Prostate gland (tissue), 2 donors: Measurements from ENCODE around the gene NPHS1. TPM values are rescaled to one million over a fixed set of nuclear protein-coding genes. Genes with fewer than 3 reads are reported as not detected.
"Not testable (repeated sequence)": the region's sequence is repeated elsewhere in the genome, so short reads cannot be mapped to it uniquely, and the experiment has no call there.

Experiments
- DNase-seq: peaks from one replicate; pipeline ENCODE4 v3.0.0-alpha.2; 2019; ENCODE audit warnings: low spot score
- H3K27ac ChIP-seq, 2 donors: fragments of 200-600 bp; sonication (generic); 2 replicates each; pipeline ENCODE4 v1.5.1; 2017 to 2019
- H3K27me3 ChIP-seq: fragments of 200-600 bp; sonication (generic); replicated peaks from 2 replicates; pipeline ENCODE4 v1.5.1; 2019; ENCODE audit not compliant: insufficient read depth
- H3K36me3 ChIP-seq, 2 donors: fragments of 200-600 bp; sonication (generic); 1 replicate in 1 of 2; 2 replicates in 1 of 2; pipeline versions ENCODE4 v1.5.1 to v1.8.1; 2017 to 2019
- H3K4me1 ChIP-seq: fragments of 200-600 bp; sonication (generic); replicated peaks from 2 replicates; pipeline ENCODE4 v1.5.1; 2019
- H3K4me3 ChIP-seq, 2 donors: fragments of 200-600 bp; sonication (generic); 2 replicates each; pipeline ENCODE4 v1.5.1; 2017 to 2019
- H3K9me3 ChIP-seq: fragments of 200-600 bp; sonication (generic); 2 replicates; pipeline ENCODE4 v1.5.1; 2017
- POLR2A ChIP-seq: fragments of 450-650 bp; IDR thresholded peaks from one replicate; pipeline ENCODE4 v1.6.1; 2016; ENCODE audit warnings: antibody characterized with exemption, mild to moderate bottlenecking
- POLR2AphosphoS5 ChIP-seq: sonication (generic); formaldehyde crosslinking; IDR thresholded peaks from one replicate; pipeline ENCODE4 v1.6.1; 2017; ENCODE audit warnings: antibody characterized with exemption
- WGBS: methylation state at CpG from one replicate; pipeline ENCODE4 v1.1.5; 2018; 5-methylcytosine and 5-hydroxymethylcytosine counted together
- intact Hi-C: fragments of 100-400 bp; cut with DNase I; formaldehyde crosslinking; loops from one replicate; pipeline ENCODE4 v1.14.2; 2022
- total RNA-seq, 2 donors: library from RNA; depleted of rRNA; stranded (reverse); fragments of >200 nt; gene quantifications; one replicate each; pipeline ENCODE4 v1.1.0, GENCODE V29; 2016
- TF ChIP-seq, protein P1 (sequence below), 4 experiments: fragments of 200-600 bp in 2 of 4; fragments of 450-650 bp in 2 of 4; sonication (generic) in 2 of 4; IDR thresholded peaks; 1 replicate in 3 of 4; 2 replicates in 1 of 4; pipeline ENCODE4 v1.5.1; 2016 to 2019; ENCODE audit warnings: antibody characterized with exemption in 4 of 4, mild to moderate bottlenecking in 2 of 4, moderate library complexity in 2 of 4

The NPHS1 gene
- total RNA-seq, 2 donors from 2014 or later: 0.23 TPM; not detected in 1

GRCh38 chr19:35841961-35842595 lies 10.2 kb downstream of the NPHS1 start:
- H3K4me1 ChIP-seq: peaks cover 3% of the 10 kb centered on the region
- no peak overlapping the region for H3K27ac ChIP-seq
- DNase-seq: no peak
- no peaks in the 10 kb centered on the region for H3K9me3 ChIP-seq
- no peaks in the 10 kb centered on the region for H3K36me3 ChIP-seq
- H3K27me3 ChIP-seq: peaks cover 16% of the 10 kb centered on the region
- intact Hi-C loops: no loop called here
- H3K4me3 ChIP-seq: no peak overlapping the region
- TF ChIP-seq POLR2AphosphoS5 (no peak), POLR2A (no peak)
- TF ChIP-seq, protein P1, sequence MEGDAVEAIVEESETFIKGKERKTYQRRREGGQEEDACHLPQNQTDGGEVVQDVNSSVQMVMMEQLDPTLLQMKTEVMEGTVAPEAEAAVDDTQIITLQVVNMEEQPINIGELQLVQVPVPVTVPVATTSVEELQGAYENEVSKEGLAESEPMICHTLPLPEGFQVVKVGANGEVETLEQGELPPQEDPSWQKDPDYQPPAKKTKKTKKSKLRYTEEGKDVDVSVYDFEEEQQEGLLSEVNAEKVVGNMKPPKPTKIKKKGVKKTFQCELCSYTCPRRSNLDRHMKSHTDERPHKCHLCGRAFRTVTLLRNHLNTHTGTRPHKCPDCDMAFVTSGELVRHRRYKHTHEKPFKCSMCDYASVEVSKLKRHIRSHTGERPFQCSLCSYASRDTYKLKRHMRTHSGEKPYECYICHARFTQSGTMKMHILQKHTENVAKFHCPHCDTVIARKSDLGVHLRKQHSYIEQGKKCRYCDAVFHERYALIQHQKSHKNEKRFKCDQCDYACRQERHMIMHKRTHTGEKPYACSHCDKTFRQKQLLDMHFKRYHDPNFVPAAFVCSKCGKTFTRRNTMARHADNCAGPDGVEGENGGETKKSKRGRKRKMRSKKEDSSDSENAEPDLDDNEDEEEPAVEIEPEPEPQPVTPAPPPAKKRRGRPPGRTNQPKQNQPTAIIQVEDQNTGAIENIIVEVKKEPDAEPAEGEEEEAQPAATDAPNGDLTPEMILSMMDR (IDR thresholded peaks at IDR 0.05): no peak
- WGBS: 84% methylated on average over 13 of the region's 13 CpGs

DNA sequence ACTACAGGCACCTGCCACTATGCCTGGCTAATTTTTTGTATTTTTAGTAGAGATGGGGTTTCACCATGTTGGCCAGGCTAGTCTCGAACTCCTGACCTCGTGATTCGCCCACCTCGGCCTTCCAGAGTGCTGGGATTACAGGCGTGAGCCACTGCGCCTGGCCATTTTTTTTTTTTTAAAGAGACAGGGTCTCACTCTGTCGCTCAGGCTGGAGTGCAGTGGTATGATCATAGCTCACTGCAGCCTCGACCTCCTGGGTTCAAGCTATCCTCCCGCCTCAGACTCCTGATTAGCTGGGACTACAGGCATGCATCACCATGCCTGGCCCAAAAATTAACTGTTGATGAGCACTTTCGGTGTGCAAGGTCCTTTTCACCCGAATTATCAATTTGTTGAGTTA lies 16.2 kb downstream of the NPHS1 start:
- H3K4me3 ChIP-seq, intact Hi-C loops, H3K27ac ChIP-seq, H3K27me3 ChIP-seq, H3K4me1 ChIP-seq, DNase-seq, H3K36me3 ChIP-seq, H3K9me3 ChIP-seq: not testable (repeated sequence)
- 53% methylated on average over 11 of the region's 11 CpGs for WGBS

- Histone ChIP-seq H3K4me3 (no peak overlapping the region), H3K36me3 (no peaks in the 10 kb centered on the region), H3K9me3 (no peaks in the 10 kb centered on the region), H3K4me1 (no peaks in the 10 kb centered on the region), H3K27ac (no peak overlapping the region), H3K27me3 (no peaks in the 10 kb centered on the region)
- 64% methylated on average over 7 of the region's 7 CpGs for WGBS
- DNase-seq: no peak
- TF ChIP-seq, protein P1 (IDR thresholded peaks at IDR 0.05): no peak
- TF ChIP-seq POLR2A (no peak), POLR2AphosphoS5 (no peak)
- intact Hi-C loops: no loop called here
Measured at GRCh38 chr19:35833972-35834371, 18.3 kb downstream of the NPHS1 start.

GRCh38 chr19:35832054-35832453 lies 20.2 kb downstream of the NPHS1 start:
- Histone ChIP-seq H3K4me3 (no peak overlapping the region), H3K36me3 (no peaks in the 10 kb centered on the region), H3K4me1 (no peaks in the 10 kb centered on the region), H3K27ac (no peak overlapping the region), H3K9me3 (no peaks in the 10 kb centered on the region), H3K27me3 (no peaks in the 10 kb centered on the region)
- intact Hi-C loops: no loop called here
- DNase-seq: no peak
- WGBS: 74% methylated on average over 4 of the region's 4 CpGs
- TF ChIP-seq POLR2A (no peak), POLR2AphosphoS5 (no peak)
- TF ChIP-seq, protein P1 (IDR thresholded peaks at IDR 0.05): no peak

GRCh38 chr19:35830986-35831385 lies 21.3 kb downstream of the NPHS1 start:
- 75% methylated on average over 18 of the region's 18 CpGs for WGBS
- H3K4me3 ChIP-seq: no peak overlapping the region
- no peaks in the 10 kb centered on the region for H3K4me1 ChIP-seq
- intact Hi-C loops: no loop called here
- TF ChIP-seq, protein P1 (IDR thresholded peaks at IDR 0.05): no peak
- TF ChIP-seq POLR2AphosphoS5 (no peak), POLR2A (no peak)
- no peak overlapping the region for H3K27ac ChIP-seq
- no peaks in the 10 kb centered on the region for H3K36me3 ChIP-seq
- no peaks in the 10 kb centered on the region for H3K9me3 ChIP-seq
- no peaks in the 10 kb centered on the region for H3K27me3 ChIP-seq
- DNase-seq: no peak
